ENCODE measurements around the gene FRMD4A.

FRMD4A gene

DNA sequence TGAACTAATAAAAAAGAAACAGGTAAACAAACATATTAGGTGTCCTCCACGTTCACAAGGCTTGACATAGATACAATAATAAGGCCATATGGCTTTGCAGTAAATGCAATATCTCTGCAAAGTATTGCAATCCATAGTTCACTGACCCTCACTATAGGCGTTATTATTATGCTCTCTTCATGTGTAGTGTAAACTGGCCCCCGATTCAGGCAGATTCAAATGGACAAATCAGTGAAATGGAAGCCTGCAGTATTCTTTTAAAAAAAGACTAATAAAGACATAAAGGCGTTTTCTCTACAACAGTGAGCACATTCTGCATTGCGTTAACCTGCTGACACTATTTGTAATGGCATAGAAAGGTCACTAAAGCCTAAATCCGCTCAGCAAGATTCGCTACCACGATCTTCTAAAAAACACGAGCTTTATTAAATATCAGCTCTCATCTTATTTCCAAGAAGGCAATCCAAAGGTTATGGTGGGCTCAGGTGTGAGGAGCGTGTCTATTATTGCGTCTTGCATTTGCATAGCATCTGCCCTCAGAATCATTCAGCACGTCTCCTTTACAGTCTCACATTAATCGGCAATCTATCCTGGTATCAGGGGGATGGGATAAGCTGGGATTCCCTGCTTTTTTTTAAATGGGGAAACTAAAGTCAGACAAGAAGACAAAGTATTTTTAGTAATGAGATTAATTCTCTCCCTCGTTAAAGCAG, 36.2 kb downstream of the FRMD4A start:
- no peak for DNase-seq (ENCODE audit: low read depth, low spot score)

DNA sequence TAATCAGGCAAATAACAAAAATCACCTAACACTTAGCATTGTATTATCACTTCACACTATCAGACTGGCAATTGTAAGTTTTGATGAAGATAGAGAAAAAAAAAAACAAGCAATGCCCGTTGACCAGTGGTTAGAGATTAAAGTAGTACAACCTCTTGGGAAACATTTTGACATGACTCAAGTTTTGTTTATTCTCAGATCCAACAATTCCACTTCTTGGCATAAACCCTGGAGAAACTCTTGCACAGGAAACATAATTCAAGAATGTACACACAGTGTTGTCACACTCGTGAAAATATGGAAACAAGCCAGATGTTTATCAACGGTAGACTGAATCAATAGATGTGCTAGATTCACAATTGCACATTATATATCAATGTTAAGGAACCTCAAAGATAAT, 37.2 kb downstream of the FRMD4A start:
- DNase-seq (ENCODE audit: low read depth, low spot score): no peak

DNA sequence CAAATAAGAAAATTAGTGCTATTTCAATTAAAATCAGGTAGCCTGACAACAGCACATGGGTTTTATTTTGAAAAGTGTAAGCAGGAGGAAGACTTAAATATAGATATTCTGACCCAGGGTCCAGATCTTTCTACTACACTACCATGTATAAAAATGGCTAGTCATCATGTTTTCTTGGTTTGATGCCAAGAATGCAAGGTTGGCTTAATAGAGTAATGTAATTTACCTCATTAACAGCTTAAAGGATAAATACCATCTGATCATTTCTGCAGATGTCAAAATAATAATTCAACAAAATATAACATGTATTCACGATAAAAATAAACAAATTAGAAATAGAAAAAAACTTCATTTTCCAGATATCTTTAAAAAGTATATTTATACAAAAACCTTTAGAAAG, 39.4 kb downstream of the FRMD4A start:
- DNase-seq (ENCODE audit: low read depth, low spot score): no peak

DNA sequence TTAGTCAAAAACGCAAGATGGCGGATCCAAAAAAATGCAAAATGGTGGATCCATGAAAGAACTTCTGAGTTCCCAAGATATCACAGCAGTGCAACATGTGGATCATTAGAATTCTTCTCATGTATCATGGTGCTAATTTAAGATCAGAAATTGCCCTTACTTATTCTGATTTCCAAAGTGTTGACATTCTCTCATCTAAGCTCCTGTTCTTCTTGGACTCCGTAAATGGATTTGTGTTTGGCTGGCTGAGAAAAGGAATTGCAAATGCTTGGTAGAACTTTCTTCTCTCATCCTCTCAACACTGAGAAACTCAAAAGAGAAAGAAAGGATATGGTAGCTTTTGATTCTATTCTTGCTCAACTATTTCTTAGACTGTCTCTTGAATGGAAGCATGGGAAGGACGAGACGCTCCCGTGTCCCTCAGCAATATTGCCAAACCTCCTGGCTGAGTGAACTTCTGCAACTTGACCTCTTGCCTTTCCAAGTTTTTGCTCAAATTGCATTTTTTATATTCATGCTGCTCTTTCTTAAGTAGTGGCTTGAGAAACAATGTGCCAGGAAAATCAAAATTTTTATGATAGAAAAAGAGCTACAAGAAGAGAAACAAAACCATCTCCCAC, 44.7 kb downstream of the FRMD4A start:
- DNase-seq (ENCODE audit: low read depth, low spot score): no peak

DNA sequence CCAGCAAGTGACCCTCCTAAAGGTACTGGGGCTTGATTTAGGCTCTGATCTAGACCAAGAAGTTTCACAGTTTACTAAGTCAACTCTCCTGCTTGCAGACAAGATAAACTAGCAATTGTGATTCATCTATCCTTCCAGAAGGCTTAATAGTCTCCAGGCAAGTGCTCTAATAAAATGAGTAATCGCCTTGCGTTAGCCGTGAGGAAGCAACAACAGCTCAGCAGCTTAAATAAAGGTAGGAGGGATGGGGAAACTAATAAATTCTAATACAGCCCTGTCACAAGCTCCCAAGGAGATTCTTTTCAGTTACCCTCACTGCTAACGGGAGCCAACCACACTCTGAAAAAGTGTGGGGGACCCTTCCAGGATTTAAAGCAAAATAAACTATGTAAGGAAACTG, 48.4 kb downstream of the FRMD4A start:
- DNase-seq (ENCODE audit: low read depth, low spot score): no peak

DNA sequence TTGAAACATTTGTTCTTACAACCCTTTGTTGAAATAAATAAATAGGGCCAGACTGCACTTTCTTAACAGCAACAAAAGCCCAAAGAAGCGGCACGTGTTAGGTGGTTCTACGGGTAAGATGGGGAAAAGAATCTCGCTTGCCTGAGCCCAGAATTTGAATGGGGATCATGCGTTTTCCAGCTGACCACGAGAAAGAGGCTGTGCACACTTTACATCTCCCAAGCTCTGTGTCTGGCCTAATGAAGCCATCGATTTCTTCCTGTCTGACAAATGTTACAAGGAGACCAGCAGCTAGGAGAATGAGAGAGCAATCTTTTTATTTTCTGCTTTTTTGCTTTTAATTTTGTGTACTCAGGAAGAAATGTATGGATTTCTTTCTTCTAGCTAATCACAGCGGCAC, 52.2 kb downstream of the FRMD4A start:
- no peak for DNase-seq (ENCODE audit: low read depth, low spot score)

DNA sequence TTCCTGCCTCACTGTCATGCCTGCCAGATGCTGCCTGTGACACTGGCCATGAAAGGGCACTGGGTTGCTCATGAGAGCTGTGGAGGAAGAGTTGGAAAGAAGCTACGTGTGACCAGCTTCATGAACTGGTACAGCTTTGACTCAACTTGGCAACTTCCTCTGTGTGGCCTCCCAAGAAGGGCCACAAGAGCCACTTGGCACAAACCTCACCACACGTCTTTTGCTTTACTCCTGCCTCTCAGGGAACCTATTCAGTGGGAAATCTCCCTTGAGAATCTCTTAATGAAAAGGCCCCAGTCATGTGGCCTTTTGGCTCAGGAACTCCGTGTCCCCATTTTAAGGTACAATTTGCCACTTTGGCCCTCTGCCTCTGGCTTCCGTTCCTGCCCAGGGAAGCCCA, 54.5 kb downstream of the FRMD4A start:
- DNase-seq (ENCODE audit: low read depth, low spot score): no peak

DNA sequence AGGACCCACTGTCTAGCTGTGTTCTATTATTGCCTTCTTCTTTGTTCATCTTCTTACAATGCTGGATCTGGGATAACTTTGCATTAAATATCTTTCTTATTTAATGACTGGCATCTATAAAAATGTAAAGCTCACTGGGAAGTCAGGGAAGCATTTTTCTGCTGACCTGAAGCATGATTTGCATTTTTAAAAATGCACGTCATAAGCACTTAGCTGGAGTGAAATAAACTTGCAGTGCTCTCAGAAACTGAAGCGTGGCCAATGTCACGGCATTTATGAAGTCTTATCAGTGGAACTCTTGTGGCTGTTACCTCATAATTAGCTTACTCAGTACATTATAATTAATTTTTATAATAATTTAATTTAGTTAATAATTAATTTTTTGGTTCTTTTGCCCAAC, 59.1 kb downstream of the FRMD4A start:
- DNase-seq (ENCODE audit: low read depth, low spot score): no peak

DNA sequence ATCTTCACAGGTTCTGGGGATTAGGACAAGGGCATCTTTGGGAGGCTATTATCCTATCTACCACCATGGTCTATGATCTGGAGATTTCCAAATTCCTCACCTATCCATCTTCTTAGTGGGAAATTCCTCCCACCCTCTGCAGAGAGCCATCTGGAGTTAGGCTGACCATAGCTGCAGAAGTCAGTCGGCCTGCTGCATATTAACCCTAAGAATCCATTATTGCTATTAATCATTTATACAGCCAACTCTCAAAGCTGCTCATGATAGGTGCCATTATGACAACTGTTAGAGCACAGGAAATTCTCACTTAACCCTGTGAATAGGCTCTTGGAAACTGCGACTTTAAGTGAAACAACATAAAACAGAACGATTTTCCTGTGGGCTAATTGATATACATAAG, 60.4 kb downstream of the FRMD4A start:
- DNase-seq (ENCODE audit: low read depth, low spot score): no peak

DNA sequence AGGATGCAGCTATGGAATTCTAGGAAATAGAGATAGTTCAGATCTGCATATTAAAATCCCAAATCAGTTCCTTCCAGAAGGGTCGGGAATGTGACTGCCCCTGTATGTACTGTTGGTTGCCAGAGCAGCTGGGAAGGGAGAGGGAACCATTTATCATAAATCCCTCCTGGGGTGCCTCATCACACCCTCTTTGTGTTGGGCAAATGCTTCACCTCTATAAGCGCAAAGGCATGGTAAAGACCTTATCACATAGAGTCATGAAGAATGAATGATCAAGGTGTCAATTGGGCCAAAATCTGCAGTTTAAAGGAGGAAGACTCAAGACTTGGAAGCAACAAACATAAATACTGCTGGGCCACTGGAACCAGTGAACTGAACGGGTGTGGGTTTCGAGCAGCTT, 65.0 kb downstream of the FRMD4A start:
- DNase-seq (ENCODE audit: low read depth, low spot score): no peak

DNA sequence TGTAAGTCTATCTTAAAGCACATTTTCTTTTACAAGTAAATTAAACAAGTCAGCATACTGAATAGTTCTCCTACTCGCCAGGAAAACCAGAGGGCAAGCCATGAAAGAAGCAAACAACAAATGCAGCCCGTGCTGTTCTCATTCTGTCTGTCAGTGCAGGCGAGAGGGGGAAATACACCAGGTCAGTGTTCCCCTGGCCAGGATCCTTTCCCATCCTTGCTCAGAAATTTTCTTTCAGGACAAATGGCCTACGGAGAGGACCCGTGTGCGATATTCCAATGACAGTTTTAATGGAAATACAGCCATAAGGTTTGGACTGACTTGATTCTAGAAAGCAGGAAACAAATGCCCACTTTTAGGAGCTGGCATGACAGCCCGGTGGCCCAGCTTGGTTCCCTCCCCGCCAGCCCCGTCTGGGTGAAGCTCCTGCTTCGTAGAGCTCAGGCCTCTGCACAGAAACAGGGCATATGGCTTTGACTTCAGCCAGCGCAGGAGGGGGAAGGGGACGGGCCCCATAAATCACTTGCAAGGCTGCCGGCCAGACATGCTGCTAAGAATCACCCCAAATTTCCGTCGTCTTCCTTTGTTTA, 67.8 kb downstream of the FRMD4A start:
- no peak for DNase-seq (ENCODE audit: low read depth, low spot score)

DNA sequence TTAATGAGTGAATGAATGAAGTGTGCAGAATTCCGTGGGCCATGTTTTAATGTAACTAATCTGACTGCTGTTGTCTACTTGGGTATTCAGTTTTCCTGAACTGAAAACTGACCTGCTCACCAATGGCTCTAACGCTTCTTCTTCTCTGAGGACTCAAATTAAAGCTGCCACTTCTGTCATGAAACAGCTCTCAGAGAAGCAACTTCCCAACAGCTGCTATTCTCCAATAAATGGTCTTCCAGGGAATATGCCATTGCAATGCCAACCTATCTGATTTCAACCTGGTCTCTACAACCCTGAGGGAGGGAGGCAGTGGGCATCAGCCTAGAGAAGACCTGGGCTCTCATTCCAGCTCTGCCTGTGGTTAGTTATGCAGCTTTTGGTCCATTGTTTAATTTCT, 69.4 kb downstream of the FRMD4A start:
- no peak for DNase-seq (ENCODE audit: low read depth, low spot score)

DNA sequence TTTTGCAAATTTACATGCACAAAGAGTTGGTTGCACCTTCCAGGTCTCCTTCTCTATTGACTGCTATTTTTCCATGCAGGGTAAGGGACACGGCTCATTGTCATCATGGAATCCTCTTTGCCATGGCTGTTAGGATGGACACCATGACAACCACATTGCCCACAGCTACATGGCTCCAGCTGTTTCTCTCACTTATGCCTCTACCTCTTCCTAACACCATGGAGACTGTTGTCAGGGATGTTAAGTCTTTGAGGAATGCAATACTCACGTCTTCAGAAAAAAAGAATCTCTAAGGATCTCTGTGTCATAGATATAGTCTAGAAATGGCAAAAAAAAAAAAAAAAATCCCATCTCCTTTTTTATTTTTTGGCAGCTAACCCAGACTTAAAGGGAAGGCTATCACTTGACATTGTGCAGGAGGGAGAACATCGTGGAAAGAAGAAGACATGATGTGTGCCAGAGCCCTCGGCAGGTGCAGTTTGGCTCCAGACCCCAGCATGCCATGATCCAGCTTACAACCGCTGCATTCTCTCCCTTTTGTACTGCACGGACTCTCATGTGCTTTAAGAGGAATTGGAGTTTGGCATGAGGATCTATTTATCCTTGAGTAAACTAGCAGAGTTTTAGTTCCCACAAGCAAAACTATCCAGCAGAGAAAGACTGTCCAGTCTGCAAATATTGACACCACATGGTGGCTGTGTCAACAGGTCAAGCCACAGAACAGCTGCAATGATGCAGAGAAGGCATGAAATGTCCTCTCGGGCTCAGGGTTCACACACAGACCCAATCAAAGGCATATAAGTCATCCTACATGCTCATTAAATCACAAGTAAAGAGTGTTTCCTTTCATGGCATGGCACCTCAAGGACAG, 70.8 kb downstream of the FRMD4A start:
- DNase-seq (ENCODE audit: low read depth, low spot score): peak; percentile 18

DNA sequence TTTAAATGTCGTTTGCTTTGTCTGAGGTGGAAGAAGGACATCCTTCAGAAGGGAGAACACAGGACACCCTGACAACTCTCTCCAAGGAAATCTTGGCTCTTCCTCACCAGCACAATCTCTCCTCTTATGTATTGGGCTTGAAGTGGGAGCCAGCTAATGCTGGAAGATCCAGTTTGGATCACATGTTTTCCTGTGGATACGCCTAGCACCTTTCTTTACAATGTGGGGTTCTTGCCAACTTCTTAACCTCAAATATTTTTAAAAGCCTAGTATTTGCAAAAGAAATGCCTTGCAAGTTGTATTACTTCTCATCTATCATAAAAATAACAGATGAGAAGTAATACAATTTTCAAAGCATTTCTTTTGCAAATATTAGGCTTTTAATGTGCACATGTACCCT, 76.4 kb downstream of the FRMD4A start:
- peak; percentile 64 for DNase-seq (ENCODE audit: low read depth, low spot score)

DNA sequence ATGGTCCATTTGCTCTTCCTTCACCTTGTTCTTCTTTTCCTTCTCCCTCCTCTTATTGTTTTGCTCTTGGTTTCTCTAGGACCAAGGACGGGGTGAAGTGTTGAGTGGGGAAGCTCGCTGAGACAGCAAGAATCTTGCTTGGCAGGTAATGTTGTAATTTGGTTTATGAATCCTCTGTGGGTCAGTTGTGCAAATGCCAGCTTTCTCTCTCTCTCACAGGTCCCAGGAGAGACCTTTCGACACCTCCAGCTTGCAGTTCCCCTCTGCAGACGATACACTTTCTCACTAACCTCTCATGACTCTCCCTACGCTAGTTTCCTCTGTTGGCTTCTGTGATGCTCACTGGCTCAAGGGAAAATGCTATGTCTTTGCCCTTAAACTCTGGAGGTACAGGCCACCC, 77.0 kb downstream of the FRMD4A start:
- DNase-seq (ENCODE audit: low read depth, low spot score): no peak

DNA sequence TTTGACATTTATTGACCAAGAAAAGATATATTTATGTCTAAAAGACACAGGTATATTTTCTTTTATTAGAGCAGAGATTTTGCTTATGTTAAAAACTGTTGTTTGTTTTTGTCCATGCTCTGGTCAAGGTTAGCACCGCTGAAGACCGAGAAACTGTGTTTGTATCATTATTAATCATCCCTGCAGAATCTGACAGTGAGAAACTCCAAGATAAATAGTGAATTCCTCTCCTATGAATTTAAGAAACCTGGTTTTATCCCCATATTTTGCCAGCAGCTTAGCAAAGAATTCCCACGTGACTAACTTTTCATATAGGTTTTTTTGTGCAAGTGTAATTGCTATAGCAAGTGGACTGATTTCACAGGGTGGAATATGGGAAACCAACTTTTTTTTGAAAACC, 77.6 kb downstream of the FRMD4A start:
- DNase-seq (ENCODE audit: low read depth, low spot score): no peak

DNA sequence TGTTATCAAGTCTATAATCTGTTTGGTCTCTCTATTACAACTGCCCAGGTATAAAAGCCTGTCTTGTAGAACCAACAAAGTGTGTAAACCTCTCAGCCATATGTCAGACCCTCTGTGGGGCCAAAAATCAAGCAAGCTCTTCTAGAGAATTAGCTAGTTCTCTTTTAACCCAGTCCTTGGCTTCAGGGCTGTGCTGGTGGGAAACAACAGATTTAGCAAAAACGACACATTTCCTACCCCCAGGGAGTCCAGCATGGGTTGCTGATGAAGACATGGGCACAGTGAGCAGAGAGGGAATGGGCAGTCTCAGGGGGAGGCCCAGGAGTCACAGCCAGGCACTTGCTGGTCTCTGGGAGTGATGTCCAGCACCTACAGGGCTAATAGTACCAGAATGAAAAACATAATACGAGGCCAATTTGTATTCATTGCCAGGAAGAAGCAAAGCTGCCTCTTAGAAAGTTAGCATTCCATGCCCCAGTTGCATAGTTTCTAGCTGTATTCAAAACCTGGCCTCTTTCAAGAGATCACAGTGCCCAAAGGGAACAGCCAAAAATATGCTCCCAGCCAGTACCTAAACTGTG, 80.1 kb downstream of the FRMD4A start:
- DNase-seq (ENCODE audit: low read depth, low spot score): no peak

DNA sequence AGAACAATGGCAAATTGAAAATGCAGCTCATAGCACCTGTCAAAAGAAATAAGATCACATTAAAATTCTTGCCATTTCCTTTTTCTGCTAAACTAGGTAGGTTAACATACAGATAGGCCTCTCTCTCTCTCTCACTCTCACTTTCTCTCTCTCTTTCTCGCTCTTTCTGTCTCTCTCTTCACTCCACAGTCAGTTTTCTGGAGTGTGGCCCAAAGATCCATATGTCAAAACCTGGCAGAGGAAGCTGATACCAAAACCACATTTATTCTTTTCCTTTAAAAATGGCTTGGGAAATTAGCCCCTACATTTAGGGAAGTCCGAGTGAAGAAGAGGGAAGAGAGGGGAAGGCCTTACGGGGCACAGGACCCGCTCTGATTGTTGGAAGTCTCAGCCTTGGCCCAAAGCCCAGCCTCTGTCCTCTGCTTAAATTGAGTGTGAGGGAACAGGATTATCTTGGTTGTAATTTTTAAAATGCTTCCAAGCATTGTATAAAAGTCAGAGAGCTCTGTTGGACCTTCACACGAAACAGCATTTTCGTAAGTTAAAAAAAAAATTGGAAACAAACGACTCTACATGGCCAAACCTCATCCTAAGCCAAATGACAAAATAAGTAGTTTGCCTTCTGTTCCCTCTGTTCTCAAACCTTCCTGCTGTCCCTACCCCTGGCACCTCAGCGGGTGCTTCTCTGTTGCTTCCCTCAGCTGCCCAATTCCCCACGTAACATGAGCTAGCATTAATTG, 83.2 kb downstream of the FRMD4A start:
- DNase-seq (ENCODE audit: low read depth, low spot score): peak; percentile 58

DNA sequence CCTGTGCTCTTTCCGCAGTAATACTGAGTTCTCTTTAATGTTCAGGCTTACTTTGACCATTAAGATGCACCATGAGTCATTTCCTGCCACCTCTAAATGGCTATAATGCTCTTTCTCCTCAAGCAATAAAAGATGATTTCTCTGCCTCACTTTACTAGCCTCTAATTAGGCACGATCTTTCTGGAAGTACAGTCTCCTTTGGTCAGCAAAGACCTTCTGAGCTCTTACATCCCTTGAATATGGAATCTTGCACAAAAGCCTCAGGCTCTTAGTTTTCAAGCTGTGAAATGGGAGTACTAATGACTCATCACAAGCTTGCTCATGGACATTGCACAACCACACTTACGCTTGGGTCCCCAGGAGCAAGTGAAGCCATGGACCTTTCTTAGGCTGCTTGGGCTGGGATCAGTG, 85.9 kb downstream of the FRMD4A start:
- peak; percentile 23 for DNase-seq (ENCODE audit: low read depth, low spot score)

DNA sequence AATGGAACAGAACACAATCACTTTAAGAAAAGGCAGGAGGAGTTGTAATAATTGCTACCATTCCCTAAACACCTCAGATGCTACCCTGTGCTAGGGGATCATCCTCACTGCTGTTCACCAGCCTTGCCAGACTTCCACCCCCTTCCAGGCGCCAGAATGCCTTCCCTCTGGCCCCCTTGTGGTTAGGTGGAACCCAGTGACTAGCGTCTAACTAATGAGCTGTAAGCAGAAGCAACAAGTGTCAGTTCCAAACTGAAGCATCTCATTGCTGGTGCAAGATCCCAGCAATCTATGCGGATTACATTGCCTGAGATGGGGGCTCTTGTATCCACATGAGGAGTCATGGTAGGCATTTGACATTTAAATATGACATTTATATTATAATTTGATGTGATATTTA, 86.6 kb downstream of the FRMD4A start:
- DNase-seq (ENCODE audit: low read depth, low spot score): no peak

DNA sequence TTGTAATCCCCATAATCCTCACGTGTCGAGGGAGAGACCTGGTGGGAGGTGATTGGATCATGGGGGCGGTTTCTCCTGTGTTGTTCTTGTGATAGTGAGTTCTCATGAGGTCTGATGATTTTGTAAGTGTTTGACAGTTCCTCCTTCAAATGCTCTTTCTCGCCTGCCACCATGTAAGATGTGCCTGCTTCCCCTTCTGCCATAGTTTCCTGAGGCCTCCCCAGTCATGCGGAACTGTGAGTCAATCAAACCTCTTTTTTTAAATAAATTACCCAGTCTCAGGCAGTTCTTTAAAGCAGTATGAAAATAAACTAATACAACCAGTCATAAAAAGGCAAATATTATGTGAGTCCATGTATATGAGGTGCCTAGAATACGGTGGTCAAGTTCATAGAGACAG, 87.5 kb downstream of the FRMD4A start:
- no peak for DNase-seq (ENCODE audit: low read depth, low spot score)

Measured in astrocyte of the hippocampus (primary cell).